BE2C (cell line): ENCODE data around the gene DPAGT1.

Experiments used
- DNase-seq: peaks from one replicate; pipeline ENCODE4 v3.0.0-alpha.2; 2020
- H3K27me3 ChIP-seq: fragments of 250-450 bp; sonication (Bioruptor Pico); 2 replicates; pipeline ENCODE4 v1.5.1; 2020; ENCODE audit warnings: mild to moderate bottlenecking
- H3K36me3 ChIP-seq: fragments of 250-450 bp; sonication (Bioruptor Pico); 2 replicates; pipeline ENCODE4 v1.5.1; 2020; ENCODE audit warnings: mild to moderate bottlenecking
- H3K4me1 ChIP-seq: fragments of 250-450 bp; sonication (Bioruptor Pico); 2 replicates; pipeline ENCODE4 v1.5.1; 2020
- H3K4me3 ChIP-seq: 2 replicates; pipeline ENCODE4 v1.5.1; 2011; ENCODE audit warnings: low read depth, low read length
- H3K9me3 ChIP-seq: fragments of 250-450 bp; sonication (Bioruptor Pico); 2 replicates; pipeline ENCODE4 v1.5.1; 2020
- TF ChIP-seq, protein P1 (sequence below): IDR thresholded peaks from 2 replicates; pipeline ENCODE4 v1.5.1; 2012; ENCODE audit warnings: mild to moderate bottlenecking, low read depth, low read length

Gene DPAGT1

DNA sequence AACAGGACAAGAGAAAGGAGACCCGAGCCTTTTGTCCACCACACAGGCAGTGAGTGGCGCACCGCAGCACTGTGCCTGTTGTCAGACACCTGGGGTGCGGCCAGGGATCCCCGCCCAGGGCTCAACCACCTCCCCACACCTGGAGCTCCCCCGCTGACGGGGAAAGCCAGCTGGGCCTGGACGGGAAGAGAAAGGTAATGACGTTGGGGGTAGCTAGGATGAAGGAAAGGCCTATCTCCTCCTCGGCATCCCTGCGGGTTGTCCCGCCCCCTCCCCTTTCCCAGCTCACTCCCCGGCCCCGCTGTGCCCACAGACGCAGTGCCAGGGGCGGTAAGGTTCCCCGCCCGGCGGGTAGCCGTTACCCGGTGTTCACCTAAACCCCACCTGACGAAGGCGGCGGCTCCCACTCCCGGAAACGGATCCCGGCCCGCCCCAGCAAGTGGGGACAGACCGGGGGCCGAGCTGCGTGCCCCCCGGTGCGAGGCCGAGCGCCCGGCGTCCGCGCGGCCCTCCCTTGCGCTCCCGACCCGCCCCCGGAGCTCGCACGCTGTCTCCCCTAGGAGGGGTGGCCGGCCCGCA lies 45.1 kb downstream of the DPAGT1 start:
- TF ChIP-seq, protein P1, sequence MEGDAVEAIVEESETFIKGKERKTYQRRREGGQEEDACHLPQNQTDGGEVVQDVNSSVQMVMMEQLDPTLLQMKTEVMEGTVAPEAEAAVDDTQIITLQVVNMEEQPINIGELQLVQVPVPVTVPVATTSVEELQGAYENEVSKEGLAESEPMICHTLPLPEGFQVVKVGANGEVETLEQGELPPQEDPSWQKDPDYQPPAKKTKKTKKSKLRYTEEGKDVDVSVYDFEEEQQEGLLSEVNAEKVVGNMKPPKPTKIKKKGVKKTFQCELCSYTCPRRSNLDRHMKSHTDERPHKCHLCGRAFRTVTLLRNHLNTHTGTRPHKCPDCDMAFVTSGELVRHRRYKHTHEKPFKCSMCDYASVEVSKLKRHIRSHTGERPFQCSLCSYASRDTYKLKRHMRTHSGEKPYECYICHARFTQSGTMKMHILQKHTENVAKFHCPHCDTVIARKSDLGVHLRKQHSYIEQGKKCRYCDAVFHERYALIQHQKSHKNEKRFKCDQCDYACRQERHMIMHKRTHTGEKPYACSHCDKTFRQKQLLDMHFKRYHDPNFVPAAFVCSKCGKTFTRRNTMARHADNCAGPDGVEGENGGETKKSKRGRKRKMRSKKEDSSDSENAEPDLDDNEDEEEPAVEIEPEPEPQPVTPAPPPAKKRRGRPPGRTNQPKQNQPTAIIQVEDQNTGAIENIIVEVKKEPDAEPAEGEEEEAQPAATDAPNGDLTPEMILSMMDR = no peak
- no peaks in the 10 kb centered on the region for H3K27me3 ChIP-seq
- peaks cover 4% of the 10 kb centered on the region; the same call in 1 of the 2 replicates for H3K4me1 ChIP-seq
- peak; percentile 47 for DNase-seq
- peak overlapping the region; percentile 79 for H3K4me3 ChIP-seq
- H3K9me3 ChIP-seq = no peaks in the 10 kb centered on the region
- peaks cover 37% of the 10 kb centered on the region for H3K36me3 ChIP-seq

DNA sequence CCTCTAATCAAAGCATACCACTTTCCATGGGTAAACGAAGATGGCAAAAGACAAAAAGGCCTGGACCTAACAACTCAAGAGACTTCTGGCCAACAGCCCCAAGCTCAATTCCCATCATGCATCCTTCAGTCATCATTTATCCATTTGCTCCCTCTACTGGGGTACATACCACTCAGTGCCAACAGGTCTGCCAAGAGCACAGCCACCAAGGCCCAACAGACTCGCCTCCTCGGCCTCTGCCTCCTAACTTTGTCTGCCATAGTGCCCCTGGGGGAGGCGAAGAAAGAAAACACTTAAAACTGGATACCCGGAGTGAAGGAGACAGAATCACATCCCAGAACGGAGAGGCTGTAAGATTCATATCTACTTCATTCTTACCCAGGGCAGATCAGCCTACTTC lies 45.8 kb downstream of the DPAGT1 start:
- Histone ChIP-seq H3K4me3 (peak overlapping the region; percentile 79), H3K36me3 (peaks cover 42% of the 10 kb centered on the region), H3K4me1 (peaks cover 4% of the 10 kb centered on the region; the same call in 1 of the 2 replicates), H3K27me3 (no peaks in the 10 kb centered on the region), H3K9me3 (no peaks in the 10 kb centered on the region)
- peak; percentile 36 for DNase-seq
- TF ChIP-seq, protein P1 = peak; percentile 36

DNA sequence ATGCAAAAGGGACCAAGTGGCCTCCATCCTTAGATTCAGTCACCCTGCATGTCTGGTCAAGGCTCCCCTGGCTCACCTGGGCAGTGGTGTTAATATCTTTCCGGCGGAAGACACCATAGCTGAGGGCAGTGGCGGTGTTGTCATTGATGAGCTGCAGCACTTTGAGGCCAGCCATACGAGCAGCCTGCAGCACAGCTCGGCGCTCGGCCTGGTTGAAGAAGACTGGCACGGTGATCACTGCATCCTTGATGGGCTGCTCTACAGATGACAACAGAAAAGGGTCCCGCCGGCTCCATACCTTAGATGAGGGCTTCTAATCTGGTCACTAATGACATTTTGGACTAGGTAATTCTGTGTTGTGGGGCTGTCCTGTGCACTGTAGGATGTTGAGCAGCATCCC lies 47.2 kb downstream of the DPAGT1 start:
- no peak for DNase-seq
- H3K4me3 ChIP-seq = no peak overlapping the region
- H3K36me3 ChIP-seq = peaks cover 55% of the 10 kb centered on the region
- no peaks in the 10 kb centered on the region for H3K9me3 ChIP-seq
- H3K4me1 ChIP-seq = peaks cover 4% of the 10 kb centered on the region; the same call in 1 of the 2 replicates
- H3K27me3 ChIP-seq = no peaks in the 10 kb centered on the region
- TF ChIP-seq, protein P1 = no peak

DNA sequence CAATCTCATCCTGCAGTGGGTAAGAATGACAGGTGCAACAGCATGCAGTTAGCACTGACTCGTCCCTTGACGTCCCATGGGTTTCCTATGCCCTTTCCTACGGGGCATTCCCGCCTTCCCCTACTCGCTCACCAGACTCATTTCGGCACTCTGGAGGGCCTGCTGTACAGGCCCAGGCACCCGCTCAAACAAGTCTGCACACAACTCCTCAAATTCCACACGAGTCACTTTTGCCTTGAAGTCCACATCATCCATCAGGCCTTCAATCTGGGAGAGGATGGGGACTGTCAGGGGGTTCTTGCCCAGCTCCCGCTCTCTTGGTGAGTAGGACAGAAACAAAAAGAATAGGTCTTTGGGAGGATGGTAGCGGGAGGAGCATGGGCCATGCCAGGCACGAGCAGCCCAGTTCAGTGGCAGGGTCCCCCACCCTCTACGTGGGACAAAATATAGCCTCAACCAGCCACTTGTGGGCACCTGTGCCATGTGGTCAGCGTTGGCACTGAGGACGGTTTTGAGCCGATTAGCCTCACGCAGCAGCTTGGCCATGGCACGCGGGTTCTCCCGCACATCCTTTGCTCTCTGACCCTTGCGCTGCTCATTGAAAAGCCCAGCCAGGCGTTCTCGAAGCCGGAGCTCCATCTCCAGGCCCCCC lies 49.4 kb downstream of the DPAGT1 start:
- no peak for DNase-seq
- TF ChIP-seq, protein P1 = no peak
- H3K27me3 ChIP-seq = no peaks in the 10 kb centered on the region
- H3K36me3 ChIP-seq = peaks cover 76% of the 10 kb centered on the region
- no peak overlapping the region for H3K4me3 ChIP-seq
- peaks cover 4% of the 10 kb centered on the region; the same call in 1 of the 2 replicates for H3K4me1 ChIP-seq
- H3K9me3 ChIP-seq = no peaks in the 10 kb centered on the region

DNA sequence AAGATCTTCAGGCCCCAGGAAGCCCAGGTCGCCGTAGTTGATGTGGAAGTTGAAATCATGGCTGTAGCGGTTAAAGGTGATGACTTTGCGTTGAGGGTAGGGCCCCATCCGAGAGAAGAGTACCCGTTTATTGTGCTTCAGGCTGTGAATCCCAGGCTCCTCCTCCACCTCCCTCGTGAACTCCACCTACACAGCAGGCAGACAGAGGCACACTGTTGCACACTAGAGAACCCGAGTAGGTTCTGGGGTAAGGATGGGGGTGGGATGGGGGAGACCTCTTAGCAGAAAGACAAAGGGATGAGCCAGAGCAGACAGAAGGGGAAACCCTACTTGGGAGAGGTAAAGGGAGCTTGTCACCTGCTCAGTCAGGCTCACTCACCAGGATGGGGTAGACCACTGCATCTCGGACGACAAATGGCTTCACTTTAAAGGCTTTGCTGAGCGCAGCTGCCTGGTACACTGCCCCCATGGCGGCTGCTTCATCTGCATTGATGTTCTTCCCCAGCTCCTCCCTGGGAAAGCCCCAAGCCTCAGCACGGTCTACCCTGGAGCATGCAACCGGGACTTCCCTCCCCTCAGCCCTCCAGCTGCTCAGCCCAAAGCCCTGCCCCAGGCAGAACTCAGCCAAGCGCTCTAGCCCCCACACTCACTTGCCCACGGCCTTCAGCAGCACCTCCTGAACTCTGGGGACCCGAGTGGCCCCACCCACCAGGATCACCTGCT lies 50.1 kb downstream of the DPAGT1 start:
- no peak overlapping the region for H3K4me3 ChIP-seq
- H3K27me3 ChIP-seq = no peaks in the 10 kb centered on the region
- H3K9me3 ChIP-seq = no peaks in the 10 kb centered on the region
- peaks cover 83% of the 10 kb centered on the region for H3K36me3 ChIP-seq
- TF ChIP-seq, protein P1 = no peak
- peaks cover 4% of the 10 kb centered on the region; the same call in 1 of the 2 replicates for H3K4me1 ChIP-seq
- DNase-seq = no peak

DNA sequence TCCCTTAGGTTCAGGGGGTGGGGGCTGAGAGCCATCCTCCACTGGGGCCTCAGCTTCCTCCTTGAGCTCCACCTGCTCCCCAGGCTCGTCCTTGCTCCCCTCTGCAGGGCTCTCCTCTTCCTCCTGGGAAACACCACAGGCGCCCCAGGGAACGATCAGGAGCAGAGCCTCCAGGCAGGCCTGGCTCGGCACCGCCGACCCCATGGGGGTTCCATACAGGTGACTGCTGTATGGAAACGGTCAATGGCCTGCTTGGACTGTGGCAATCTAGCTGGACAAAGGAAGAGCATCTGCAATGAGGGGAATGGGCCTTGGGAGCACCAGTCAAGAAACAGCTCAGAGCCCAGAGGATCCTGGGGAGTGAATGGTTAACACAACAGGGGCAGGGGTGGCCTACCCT lies 52.6 kb downstream of the DPAGT1 start:
- Histone ChIP-seq H3K27me3 (no peaks in the 10 kb centered on the region), H3K36me3 (peaks cover 78% of the 10 kb centered on the region), H3K4me1 (no peaks in the 10 kb centered on the region), H3K4me3 (no peak overlapping the region), H3K9me3 (no peaks in the 10 kb centered on the region)
- TF ChIP-seq, protein P1 = no peak
- no peak for DNase-seq
